Panc1 (cell line): Measurements from ENCODE around the gene DEPDC1. TPM values are rescaled to one million over a fixed set of nuclear protein-coding genes. Genes with fewer than 3 reads are reported as not detected.

Source experiments
- ATAC-seq: fragments of 200-7000 bp; cut with Tn5 transposase; 2 replicates; pipeline ENCODE4 v1.9.1; 2020; ENCODE audit warnings: mild to moderate bottlenecking, moderate library complexity
- BruUV-seq: library from RNA; stranded (reverse); fragments of 400-500 nt; replicated peaks from 2 replicates; lab custom pipeline; 2021; lab: Mats Ljungman, UMichigan
- CTCF ChIA-PET: fragments of 300-600 bp; sonication (Branson Sonifier 250); formaldehyde crosslinking; loops from one replicate; lab custom pipeline; 2022; ENCODE audit warnings: antibody characterized with exemption; lab: Charles Lee
- POLR2A ChIA-PET: fragments of 300-600 bp; sonication (Branson Sonifier 250); formaldehyde crosslinking; loops from one replicate; lab custom pipeline; 2022; ENCODE audit warnings: antibody characterized with exemption; lab: Charles Lee
- DNase-seq: peaks from one replicate; pipeline ENCODE4 v3.0.0-alpha.2; 2010; ENCODE audit warnings: low read depth, low spot score
- H3K27ac ChIP-seq: 2 replicates; pipeline ENCODE4 v1.5.1; 2011; ENCODE audit warnings: mild to moderate bottlenecking, low read length, inconsistent platforms
- H3K27me3 ChIP-seq: fragments of 200-500 bp; sonication (Bioruptor generic); 2 replicates; pipeline ENCODE4 v1.6.0; 2014; ENCODE audit warnings: low read length, inconsistent platforms; ENCODE audit not compliant: control insufficient read depth, insufficient read depth
- H3K36me3 ChIP-seq: fragments of 200-500 bp; sonication (Bioruptor generic); 2 replicates; pipeline ENCODE4 v1.5.1; 2014; ENCODE audit warnings: inconsistent platforms, mild to moderate bottlenecking, low read length, moderate library complexity; ENCODE audit not compliant: control insufficient read depth, insufficient read depth
- H3K4me1 ChIP-seq: 2 replicates; pipeline ENCODE4 v1.5.1; 2011; ENCODE audit warnings: inconsistent platforms, mild to moderate bottlenecking, low read length, moderate library complexity; ENCODE audit not compliant: control insufficient read depth, insufficient read depth
- H3K4me3 ChIP-seq, 2 experiments: 2 replicates each; pipeline ENCODE4 v1.5.1; 2011 to 2012; ENCODE audit warnings: low read depth in 2 of 2, low read length in 2 of 2, mild to moderate bottlenecking in 2 of 2, inconsistent platforms in 1 of 2, moderate library complexity in 1 of 2
- H3K9me3 ChIP-seq: fragments of 200-500 bp; sonication (Bioruptor generic); 2 replicates; pipeline ENCODE4 v1.5.1; 2014; ENCODE audit warnings: low read depth, mild to moderate bottlenecking, inconsistent platforms, low read length, moderate library complexity; ENCODE audit not compliant: control insufficient read depth, insufficient read depth
- POLR2AphosphoS5 ChIP-seq: IDR thresholded peaks from 2 replicates; pipeline ENCODE4 v1.6.1; 2012; ENCODE audit warnings: mild to moderate bottlenecking, low read depth, low read length, moderate library complexity
- SIN3A ChIP-seq: IDR thresholded peaks from 2 replicates; pipeline ENCODE4 v1.6.1; 2012; ENCODE audit warnings: low read depth, mild to moderate bottlenecking, low read length, moderate library complexity, borderline replicate concordance; ENCODE audit not compliant: insufficient read depth
- TCF7L2 ChIP-seq: IDR thresholded peaks from 2 replicates; pipeline ENCODE4 v1.6.1; 2011; ENCODE audit warnings: mild to moderate bottlenecking, low read depth, low read length, inconsistent platforms
- in situ Hi-C: cut with HindIII; loops from 2 replicates; pipeline ENCODE4 v1.10.0; 2016; ENCODE audit warnings: low sequenced_read_pairs, low pct_unique_long_range_greater_than_20kb
- intact Hi-C: fragments of 100-400 bp; cut with micrococcal nuclease; formaldehyde crosslinking; loops from one replicate; pipeline ENCODE4 v1.10.0; 2022; ENCODE audit not compliant: unreplicated experiment
- total RNA-seq: library from RNA; stranded (reverse); gene quantifications from one replicate; pipeline ENCODE4 v1.2.1, GENCODE V29; 2021; ENCODE audit not compliant: unreplicated experiment
- TF ChIP-seq, protein P1 (sequence below), 2 experiments: IDR thresholded peaks; 2 replicates each; pipeline ENCODE4 v1.6.1; 2011 to 2012; ENCODE audit warnings: low read depth in 2 of 2, control low read depth in 1 of 2, low read length in 1 of 2, mild to moderate bottlenecking in 1 of 2, moderate library complexity in 1 of 2; ENCODE audit not compliant: insufficient read depth in 1 of 2
- TF ChIP-seq, protein P2 (sequence below): fragments of 450-650 bp; IDR thresholded peaks from 2 replicates; pipeline ENCODE4 v1.5.1; 2017; ENCODE audit warnings: mild to moderate bottlenecking

Gene DEPDC1
- total RNA-seq, 1 experiment from 2014 or later: 43.0 TPM

- BruUV-seq: no TSS peak
- ChIA-PET POLR2A (no interaction called here), CTCF (no interaction called here)
- TF ChIP-seq SIN3A (no peak), POLR2AphosphoS5 (no peak), TCF7L2 (no peak)
- TF ChIP-seq, protein P1, sequence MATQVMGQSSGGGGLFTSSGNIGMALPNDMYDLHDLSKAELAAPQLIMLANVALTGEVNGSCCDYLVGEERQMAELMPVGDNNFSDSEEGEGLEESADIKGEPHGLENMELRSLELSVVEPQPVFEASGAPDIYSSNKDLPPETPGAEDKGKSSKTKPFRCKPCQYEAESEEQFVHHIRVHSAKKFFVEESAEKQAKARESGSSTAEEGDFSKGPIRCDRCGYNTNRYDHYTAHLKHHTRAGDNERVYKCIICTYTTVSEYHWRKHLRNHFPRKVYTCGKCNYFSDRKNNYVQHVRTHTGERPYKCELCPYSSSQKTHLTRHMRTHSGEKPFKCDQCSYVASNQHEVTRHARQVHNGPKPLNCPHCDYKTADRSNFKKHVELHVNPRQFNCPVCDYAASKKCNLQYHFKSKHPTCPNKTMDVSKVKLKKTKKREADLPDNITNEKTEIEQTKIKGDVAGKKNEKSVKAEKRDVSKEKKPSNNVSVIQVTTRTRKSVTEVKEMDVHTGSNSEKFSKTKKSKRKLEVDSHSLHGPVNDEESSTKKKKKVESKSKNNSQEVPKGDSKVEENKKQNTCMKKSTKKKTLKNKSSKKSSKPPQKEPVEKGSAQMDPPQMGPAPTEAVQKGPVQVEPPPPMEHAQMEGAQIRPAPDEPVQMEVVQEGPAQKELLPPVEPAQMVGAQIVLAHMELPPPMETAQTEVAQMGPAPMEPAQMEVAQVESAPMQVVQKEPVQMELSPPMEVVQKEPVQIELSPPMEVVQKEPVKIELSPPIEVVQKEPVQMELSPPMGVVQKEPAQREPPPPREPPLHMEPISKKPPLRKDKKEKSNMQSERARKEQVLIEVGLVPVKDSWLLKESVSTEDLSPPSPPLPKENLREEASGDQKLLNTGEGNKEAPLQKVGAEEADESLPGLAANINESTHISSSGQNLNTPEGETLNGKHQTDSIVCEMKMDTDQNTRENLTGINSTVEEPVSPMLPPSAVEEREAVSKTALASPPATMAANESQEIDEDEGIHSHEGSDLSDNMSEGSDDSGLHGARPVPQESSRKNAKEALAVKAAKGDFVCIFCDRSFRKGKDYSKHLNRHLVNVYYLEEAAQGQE (IDR thresholded peaks at IDR 0.05; ENCODE audit: insufficient read depth in 1 of 2, low read depth in 2 of 2, low read length in 1 of 2): no peak
- TF ChIP-seq, protein P2, sequence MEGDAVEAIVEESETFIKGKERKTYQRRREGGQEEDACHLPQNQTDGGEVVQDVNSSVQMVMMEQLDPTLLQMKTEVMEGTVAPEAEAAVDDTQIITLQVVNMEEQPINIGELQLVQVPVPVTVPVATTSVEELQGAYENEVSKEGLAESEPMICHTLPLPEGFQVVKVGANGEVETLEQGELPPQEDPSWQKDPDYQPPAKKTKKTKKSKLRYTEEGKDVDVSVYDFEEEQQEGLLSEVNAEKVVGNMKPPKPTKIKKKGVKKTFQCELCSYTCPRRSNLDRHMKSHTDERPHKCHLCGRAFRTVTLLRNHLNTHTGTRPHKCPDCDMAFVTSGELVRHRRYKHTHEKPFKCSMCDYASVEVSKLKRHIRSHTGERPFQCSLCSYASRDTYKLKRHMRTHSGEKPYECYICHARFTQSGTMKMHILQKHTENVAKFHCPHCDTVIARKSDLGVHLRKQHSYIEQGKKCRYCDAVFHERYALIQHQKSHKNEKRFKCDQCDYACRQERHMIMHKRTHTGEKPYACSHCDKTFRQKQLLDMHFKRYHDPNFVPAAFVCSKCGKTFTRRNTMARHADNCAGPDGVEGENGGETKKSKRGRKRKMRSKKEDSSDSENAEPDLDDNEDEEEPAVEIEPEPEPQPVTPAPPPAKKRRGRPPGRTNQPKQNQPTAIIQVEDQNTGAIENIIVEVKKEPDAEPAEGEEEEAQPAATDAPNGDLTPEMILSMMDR: no peak
- Histone ChIP-seq H3K9me3 (no peaks in the 10 kb centered on the region), H3K36me3 (peaks cover 80% of the 10 kb centered on the region), H3K27me3 (no peaks in the 10 kb centered on the region), H3K4me1 (no peaks in the 10 kb centered on the region), H3K4me3 (no peak overlapping the region), H3K27ac (no peak overlapping the region)
- no peak for ATAC-seq
- intact Hi-C loops (no loop called here), in situ Hi-C loops (no loop called here)
- no peak for DNase-seq
Measured at GRCh38 chr1:68485431-68486022, 11.4 kb downstream of the DEPDC1 start.

- H3K27me3 ChIP-seq: no peaks in the 10 kb centered on the region
- BruUV-seq: no TSS peak
- no peak overlapping the region for H3K27ac ChIP-seq
- ATAC-seq (no peak), DNase-seq (no peak)
- H3K36me3 ChIP-seq: peaks cover 78% of the 10 kb centered on the region
- TF ChIP-seq, protein P2: no peak
- TF ChIP-seq TCF7L2 (no peak), POLR2AphosphoS5 (no peak), SIN3A (no peak)
- TF ChIP-seq, protein P1 (IDR thresholded peaks at IDR 0.05; ENCODE audit: insufficient read depth in 1 of 2, low read depth in 2 of 2, low read length in 1 of 2): no peak
- H3K4me1 ChIP-seq: no peaks in the 10 kb centered on the region
- CTCF ChIA-PET: no interaction called here
- in situ Hi-C loops: no loop called here
- POLR2A ChIA-PET: no interaction called here
- intact Hi-C loops: no loop called here
- no peak overlapping the region for H3K4me3 ChIP-seq
- no peaks in the 10 kb centered on the region for H3K9me3 ChIP-seq
Measured at GRCh38 chr1:68484618-68485017, 12.3 kb downstream of the DEPDC1 start.
